AG09319 (cell line): Measurements from ENCODE around the gene ZNF718.
"Not testable (repeated sequence)": the region's sequence is repeated elsewhere in the genome, so short reads cannot be mapped to it uniquely, and the experiment has no call there.

Experiments used
- DNase-seq: peaks from one replicate; pipeline ENCODE4 v3.0.0-alpha.2; 2010; ENCODE audit warnings: low read depth; ENCODE audit errors: extremely low read depth
- TF ChIP-seq, protein P1 (sequence below): IDR thresholded peaks from 2 replicates; pipeline ENCODE4 v1.5.1; 2011; ENCODE audit warnings: low read depth, mild to moderate bottlenecking, inconsistent platforms, low read length, moderate library complexity

Gene ZNF718

DNA sequence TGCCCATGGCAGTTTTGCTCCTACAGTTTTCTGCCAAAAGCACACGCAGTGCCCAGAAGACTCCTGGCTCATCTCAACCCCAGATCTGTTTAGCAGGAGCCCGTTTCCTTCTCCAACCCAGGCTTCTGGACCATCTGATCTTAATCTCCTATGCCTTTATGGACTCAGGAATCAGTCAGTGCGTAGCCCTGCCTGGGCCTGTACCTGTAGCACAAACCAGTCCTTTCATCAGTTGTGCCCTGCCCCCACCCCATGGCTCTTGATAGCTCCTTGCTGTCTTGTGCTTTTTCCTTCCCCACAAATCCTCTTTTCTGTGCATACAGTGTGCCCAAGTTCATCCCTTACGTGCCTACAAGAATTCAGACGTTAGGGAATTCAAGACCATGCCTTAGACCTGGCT is 1.5 kb downstream of the ZNF718 start:
- TF ChIP-seq, protein P1, sequence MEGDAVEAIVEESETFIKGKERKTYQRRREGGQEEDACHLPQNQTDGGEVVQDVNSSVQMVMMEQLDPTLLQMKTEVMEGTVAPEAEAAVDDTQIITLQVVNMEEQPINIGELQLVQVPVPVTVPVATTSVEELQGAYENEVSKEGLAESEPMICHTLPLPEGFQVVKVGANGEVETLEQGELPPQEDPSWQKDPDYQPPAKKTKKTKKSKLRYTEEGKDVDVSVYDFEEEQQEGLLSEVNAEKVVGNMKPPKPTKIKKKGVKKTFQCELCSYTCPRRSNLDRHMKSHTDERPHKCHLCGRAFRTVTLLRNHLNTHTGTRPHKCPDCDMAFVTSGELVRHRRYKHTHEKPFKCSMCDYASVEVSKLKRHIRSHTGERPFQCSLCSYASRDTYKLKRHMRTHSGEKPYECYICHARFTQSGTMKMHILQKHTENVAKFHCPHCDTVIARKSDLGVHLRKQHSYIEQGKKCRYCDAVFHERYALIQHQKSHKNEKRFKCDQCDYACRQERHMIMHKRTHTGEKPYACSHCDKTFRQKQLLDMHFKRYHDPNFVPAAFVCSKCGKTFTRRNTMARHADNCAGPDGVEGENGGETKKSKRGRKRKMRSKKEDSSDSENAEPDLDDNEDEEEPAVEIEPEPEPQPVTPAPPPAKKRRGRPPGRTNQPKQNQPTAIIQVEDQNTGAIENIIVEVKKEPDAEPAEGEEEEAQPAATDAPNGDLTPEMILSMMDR = no peak
- no peak for DNase-seq

DNA sequence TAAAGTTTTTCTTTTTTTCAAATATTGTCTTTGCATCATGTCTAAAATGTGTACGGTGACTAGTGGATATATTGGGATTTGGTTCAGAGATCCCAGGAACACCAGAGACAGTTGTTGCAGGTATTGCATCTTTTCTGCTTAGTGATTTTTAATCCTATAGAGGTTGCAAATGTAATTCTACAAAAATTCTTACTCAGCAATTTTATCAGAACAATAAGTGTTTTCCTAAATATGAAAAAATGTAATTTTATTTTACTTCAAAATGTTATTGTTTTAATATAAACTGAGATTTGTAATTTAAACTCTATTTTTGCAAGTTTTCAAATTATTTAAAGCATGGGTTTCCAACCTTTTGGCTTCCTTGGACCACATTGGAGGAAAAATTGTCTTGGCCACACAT is 8.2 kb downstream of the ZNF718 start:
- TF ChIP-seq, protein P1 = no peak
- no peak for DNase-seq

DNA sequence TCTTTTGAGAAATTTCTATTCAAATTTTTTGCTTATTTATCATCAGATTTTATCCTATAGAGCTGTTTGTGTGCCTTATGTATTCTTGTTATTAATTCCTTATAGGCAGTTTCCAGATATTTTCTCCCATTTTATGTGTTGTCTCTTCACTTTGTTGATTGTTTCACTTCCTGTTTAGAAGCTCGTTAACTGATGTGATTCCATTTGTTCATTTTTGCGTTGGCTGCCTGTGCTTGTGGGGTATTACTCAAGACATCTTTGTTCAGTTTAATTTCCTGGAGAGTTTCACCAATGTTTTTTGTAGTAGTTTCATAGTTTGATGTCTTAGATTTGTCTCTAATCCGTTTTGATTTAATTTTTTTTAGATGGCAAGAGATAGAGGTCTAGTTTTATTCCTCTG is 14.6 kb downstream of the ZNF718 start:
- no peak for DNase-seq

DNA sequence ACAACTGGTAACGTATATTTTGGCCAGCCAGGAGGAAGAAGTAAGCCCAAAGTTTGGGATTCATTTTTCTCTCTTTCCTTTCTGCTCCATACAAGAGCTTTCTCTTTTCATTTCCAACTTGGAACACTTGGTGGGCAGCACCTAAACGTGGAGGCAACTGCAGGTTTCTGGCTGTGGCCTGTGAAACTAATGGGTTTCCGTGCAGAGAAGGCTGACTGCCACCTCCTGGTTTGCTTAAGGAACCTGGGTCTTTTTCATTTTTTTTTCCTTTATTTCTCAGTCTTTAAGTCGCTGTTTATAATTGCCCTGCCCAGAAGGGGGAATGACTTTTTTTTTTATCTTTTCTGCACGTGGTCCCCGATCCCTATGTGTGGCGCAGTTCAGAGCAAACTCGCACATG is 15.4 kb downstream of the ZNF718 start:
- DNase-seq = no peak
- TF ChIP-seq, protein P1 = no peak

More for the DNA sequence above, 14.6 kb downstream of the ZNF718 start:
- TF ChIP-seq, protein P1 = no peak

DNA sequence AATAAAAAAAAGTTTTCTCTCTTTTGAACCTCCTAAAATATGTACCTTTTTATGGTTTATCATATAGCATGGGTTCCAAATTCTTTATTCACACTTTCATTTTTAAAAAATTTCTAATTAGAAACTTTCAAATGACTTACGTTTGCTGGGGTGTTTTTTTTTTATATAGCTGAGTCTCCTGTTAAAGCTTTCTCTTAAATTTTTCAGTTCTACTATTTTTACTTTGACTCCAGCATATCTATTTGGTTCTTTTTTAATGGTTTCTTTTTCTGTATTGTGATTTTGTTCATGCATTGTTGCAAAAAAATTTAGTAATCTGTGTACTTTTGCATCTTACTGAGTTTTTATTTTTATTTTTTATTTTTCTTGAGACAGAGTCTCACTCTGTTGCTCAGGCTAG is 22.3 kb downstream of the ZNF718 start:
- TF ChIP-seq, protein P1 = no peak
- DNase-seq = no peak

DNA sequence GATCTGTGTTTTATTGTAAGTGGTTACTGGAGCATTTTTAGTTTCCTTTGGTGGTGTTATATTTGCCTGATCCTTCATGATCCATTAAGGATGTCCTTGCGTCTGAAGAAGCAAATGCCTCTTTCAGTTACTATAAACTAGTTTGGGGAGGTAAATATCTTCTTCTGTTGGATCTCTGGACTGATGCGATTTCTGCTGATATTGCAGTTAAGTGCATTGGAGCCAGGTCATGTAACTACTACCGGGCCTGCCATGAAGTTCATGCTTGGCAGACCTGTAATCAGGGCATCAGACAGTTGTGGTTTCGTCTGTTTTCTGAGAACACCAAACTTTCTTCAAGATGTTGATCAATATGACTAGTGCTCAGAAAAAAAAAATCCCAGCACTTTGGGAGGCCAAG is 22.9 kb downstream of the ZNF718 start:
- TF ChIP-seq, protein P1 = no peak

DNA sequence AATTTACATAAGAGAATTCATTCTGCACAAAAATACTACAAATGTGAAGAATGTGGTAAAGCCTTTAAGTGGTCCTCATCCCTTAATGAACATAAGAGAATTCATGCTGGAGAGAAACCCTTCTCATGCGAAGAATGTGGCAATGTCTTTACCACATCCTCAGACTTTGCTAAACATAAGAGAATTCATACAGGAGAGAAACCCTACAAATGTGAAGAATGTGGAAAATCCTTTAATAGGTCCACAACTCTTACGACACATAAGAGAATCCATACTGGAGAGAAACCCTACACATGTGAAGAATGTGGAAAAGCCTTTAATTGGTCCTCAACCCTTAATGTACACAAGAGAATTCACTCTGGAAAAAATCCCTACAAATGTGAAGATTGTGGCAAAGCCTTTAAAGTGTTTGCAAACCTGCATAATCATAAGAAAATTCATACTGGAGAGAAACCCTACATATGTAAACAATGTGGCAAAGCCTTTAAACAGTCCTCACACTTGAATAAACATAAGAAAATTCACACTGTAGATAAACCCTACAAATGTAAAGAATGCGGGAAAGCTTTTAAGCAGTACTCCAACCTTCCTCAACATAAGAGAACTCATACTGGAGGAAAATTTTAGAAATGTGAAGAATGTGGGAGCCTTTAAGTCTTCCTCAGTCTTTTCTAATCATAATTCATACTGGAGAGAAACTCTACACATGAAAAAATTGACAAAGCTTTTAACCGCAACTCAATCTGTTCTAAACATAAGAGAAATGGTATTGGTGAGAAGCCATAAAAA is 37.4 kb downstream of the ZNF718 start:
- no peak for DNase-seq
- TF ChIP-seq, protein P1 = no peak

More for the DNA sequence above, 22.9 kb downstream of the ZNF718 start:
- DNase-seq = no peak

DNA sequence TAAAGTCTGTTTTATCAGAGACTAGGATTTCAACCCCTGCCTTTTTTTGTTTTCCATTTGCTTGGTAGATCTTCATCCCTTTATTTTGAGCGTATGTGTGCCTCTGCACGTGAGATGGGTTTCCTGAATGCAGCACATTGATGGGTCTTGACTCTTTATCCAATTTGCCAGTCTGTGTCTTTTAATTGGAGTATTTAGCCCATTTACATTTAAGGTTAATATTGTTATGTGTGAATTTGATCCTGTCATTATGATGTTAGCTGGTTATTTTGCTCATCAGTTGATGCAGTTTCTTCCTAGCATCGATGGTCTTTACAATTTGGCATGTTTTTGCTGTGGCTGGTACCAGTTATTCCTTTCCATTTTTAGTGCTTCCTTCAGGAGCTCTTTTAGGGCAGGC is 45.3 kb downstream of the ZNF718 start:
- not testable (repeated sequence) for DNase-seq

DNA sequence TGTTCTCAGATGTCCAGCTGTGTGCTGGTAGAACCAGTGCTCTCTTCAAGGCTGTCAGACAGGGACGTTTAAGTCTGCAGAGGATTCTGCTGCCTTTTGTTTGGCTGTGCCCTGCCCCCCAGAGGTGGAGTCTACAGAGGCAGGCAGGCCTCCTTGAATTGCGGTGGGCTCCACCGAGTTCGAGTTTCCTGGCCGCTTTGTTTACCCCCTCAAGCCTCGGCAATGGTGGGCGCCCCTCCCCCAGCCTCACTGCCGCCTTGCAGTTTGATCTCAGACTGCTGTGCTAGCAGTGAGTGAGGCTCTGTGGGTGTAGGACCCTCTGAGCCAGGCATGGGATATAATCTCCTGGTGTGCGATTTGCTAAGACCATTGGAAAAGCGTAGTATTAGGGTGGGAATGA is 47.0 kb downstream of the ZNF718 start:
- not testable (repeated sequence) for DNase-seq
